Measurements from ENCODE around the gene TAF15.
A peak's percentile ranks its signal among the peaks of the same experiment; 100 is the strongest.

The TAF15 gene

DNA sequence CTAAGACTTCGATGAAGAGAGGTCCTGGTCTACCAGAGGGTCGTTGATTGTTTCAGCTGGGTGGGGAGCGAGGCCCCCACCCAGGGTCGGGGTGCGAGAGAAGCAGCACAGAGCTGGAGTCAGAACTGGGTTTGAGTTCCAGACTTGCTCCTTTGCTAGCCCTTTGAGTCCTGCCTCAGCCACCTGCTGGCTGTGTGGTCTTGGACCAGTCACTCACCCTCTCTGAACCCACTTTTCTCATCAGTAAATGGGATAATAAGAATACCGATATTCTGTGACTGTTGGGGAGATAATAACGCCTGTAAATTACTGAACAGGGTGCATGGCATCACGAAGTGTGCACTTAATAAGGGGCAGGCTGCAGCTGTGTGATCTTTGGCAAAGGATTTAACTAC, 13.4 kb upstream of the TAF15 start:
- TF ChIP-seq, protein P1, sequence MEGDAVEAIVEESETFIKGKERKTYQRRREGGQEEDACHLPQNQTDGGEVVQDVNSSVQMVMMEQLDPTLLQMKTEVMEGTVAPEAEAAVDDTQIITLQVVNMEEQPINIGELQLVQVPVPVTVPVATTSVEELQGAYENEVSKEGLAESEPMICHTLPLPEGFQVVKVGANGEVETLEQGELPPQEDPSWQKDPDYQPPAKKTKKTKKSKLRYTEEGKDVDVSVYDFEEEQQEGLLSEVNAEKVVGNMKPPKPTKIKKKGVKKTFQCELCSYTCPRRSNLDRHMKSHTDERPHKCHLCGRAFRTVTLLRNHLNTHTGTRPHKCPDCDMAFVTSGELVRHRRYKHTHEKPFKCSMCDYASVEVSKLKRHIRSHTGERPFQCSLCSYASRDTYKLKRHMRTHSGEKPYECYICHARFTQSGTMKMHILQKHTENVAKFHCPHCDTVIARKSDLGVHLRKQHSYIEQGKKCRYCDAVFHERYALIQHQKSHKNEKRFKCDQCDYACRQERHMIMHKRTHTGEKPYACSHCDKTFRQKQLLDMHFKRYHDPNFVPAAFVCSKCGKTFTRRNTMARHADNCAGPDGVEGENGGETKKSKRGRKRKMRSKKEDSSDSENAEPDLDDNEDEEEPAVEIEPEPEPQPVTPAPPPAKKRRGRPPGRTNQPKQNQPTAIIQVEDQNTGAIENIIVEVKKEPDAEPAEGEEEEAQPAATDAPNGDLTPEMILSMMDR (conservative IDR thresholded peaks at IDR 0.05; ENCODE audit: low read length) = no peak
- H3K4me3 ChIP-seq (ENCODE audit: low read length) = peak overlapping the region; percentile 36
- DNase-seq (ENCODE audit: low read depth) = no peak

GRCh38 chr17:35796942-35797341, 12.3 kb upstream of the TAF15 start:
- DNase-seq (ENCODE audit: low read depth) = no peak
- TF ChIP-seq, protein P1 (conservative IDR thresholded peaks at IDR 0.05; ENCODE audit: low read length) = no peak
- H3K4me3 ChIP-seq (ENCODE audit: low read length) = no peak overlapping the region

GRCh38 chr17:35797370-35797769, 11.9 kb upstream of the TAF15 start:
- TF ChIP-seq, protein P1 (conservative IDR thresholded peaks at IDR 0.05; ENCODE audit: low read length) = no peak
- no peak for DNase-seq (ENCODE audit: low read depth)
- H3K4me3 ChIP-seq (ENCODE audit: low read length) = no peak overlapping the region

DNA sequence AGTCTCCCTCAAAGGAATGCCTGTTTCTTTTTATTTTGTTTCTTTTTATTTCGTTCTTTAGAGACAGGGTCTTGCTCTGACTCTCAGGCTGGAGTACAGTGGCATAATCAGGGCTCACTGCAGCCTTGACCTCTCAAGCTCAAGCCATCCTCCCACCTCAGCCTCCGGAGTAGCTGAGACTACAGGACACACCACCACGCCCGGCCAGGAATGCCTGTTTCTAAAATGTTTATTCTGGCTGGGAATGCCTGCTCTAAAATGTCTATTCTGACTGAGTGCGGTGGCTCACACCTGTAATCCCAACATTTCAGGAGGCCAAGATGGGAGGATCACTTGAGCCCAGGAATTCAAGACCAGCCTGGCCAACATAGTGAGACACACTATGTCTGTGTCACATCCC, 11.4 kb upstream of the TAF15 start:
- no peak for DNase-seq (ENCODE audit: low read depth)

GRCh38 chr17:35799942-35800341, 9.3 kb upstream of the TAF15 start:
- H3K4me3 ChIP-seq (ENCODE audit: low read length) = no peak overlapping the region
- TF ChIP-seq, protein P1 (conservative IDR thresholded peaks at IDR 0.05; ENCODE audit: low read length) = no peak
- DNase-seq (ENCODE audit: low read depth) = peak; percentile 88

More for the DNA sequence above, 11.4 kb upstream of the TAF15 start:
- TF ChIP-seq, protein P1 (conservative IDR thresholded peaks at IDR 0.05; ENCODE audit: low read length) = no peak
- H3K4me3 ChIP-seq (ENCODE audit: low read length) = no peak overlapping the region

DNA sequence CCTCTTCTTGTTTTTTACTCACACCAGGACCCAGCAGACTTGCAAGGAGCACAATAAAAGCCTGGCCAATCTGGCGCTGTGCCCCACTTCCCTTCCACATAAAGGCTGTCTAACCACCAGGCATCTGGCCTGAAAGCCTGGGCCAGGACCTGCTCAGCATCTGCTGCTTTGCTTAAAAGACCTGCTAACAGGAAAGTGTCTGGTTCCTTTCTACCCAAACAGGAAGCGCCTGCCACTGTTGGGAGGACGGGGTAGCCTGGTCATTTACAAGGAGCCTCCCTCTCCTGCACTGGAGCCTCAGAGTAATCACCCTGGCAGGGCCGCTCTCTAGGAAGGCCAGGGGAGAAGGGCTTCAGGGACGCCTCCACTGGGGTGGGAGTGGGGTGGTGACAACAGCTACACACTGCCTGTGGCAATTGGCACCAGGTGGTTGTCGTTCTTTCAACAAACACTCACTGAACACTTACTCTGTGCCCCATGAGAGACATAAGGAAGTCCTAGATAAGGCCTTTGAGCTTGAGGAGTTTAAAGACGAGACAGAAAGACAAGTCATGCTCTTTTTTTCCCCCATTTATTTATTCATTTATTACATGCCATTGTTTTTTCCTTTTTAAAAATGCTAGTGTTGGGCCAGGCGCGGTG, 7.6 kb upstream of the TAF15 start:
- no peak overlapping the region for H3K4me3 ChIP-seq (ENCODE audit: low read length)
- peak; percentile 88 for DNase-seq (ENCODE audit: low read depth)
- TF ChIP-seq, protein P1 (conservative IDR thresholded peaks at IDR 0.05; ENCODE audit: low read length) = no peak

- H3K4me3 ChIP-seq (ENCODE audit: low read length) = no peak overlapping the region
- TF ChIP-seq, protein P1 (conservative IDR thresholded peaks at IDR 0.05; ENCODE audit: low read length) = peak; percentile 99
- peak; percentile 94 for DNase-seq (ENCODE audit: low read depth)
Measured at GRCh38 chr17:35804658-35805192, 4.6 kb upstream of the TAF15 start.
